ENCODE measurements around the gene FYN.

The FYN gene

DNA sequence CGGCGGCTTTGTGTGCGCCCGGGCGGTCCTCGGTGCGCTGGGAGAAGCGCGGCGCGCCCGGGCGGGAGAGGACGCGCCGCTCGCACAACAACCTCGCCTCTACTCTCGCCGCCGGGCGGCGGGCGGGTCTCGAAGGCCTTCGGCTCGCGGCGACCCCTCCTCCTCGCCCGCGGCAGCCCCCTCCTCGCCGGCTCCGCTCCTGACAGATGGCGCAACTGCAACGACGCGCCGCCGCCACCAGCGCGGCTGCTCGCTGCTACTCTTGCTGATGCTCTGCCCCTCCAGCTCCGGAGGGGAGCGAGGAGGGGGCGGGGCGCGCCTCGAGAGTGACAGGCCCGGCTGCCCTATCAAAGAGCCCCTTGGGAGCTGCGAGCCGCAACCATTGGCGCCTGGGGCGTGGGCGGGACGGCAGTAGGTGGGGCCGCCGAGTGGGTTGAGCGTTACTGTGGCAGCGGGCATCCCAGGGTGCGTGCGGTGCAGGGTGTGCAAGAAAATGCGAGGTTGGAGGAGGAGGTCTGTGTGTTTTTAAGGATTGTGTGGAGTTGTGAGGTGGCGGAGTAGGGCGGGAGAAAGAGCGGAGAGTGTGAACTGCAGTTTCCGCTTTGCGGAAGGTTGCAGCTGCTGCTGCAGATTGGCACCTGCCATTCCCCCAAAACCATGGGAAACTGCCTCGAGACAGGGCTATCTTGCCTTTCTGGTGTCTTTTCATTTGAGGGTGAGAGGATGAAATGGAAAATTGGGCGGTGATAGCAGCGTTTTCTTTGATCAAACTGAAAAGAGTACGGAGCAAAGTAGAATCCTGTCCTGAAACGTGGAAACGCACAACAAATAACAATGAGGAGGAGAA, at the start of gene FYN:
TSS of gene FYN (minus strand) at position 275 of the 847 bp plus-strand sequence. CDS start 153,401 bp downstream, outside the sequence.
- peak; percentile 98 for DNase-seq (ENCODE audit: low read depth)
- peak within 1 kb of the TSS; percentile 76 for H3K4me3 ChIP-seq (ENCODE audit: low read depth, low read length)
- TF ChIP-seq, protein P1, sequence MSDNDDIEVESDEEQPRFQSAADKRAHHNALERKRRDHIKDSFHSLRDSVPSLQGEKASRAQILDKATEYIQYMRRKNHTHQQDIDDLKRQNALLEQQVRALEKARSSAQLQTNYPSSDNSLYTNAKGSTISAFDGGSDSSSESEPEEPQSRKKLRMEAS (IDR thresholded peaks at IDR 0.05; ENCODE audit: low read depth, low read length), result peak; percentile 42; the same call in 1 of the 2 replicates
- no peak for TF ChIP-seq POLR2A (IDR thresholded peaks at IDR 0.05; ENCODE audit: extremely low read depth, insufficient read length)
- TF ChIP-seq, protein P2, sequence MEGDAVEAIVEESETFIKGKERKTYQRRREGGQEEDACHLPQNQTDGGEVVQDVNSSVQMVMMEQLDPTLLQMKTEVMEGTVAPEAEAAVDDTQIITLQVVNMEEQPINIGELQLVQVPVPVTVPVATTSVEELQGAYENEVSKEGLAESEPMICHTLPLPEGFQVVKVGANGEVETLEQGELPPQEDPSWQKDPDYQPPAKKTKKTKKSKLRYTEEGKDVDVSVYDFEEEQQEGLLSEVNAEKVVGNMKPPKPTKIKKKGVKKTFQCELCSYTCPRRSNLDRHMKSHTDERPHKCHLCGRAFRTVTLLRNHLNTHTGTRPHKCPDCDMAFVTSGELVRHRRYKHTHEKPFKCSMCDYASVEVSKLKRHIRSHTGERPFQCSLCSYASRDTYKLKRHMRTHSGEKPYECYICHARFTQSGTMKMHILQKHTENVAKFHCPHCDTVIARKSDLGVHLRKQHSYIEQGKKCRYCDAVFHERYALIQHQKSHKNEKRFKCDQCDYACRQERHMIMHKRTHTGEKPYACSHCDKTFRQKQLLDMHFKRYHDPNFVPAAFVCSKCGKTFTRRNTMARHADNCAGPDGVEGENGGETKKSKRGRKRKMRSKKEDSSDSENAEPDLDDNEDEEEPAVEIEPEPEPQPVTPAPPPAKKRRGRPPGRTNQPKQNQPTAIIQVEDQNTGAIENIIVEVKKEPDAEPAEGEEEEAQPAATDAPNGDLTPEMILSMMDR (IDR thresholded peaks at IDR 0.05; ENCODE audit: low read depth, low read length), result no peak

DNA sequence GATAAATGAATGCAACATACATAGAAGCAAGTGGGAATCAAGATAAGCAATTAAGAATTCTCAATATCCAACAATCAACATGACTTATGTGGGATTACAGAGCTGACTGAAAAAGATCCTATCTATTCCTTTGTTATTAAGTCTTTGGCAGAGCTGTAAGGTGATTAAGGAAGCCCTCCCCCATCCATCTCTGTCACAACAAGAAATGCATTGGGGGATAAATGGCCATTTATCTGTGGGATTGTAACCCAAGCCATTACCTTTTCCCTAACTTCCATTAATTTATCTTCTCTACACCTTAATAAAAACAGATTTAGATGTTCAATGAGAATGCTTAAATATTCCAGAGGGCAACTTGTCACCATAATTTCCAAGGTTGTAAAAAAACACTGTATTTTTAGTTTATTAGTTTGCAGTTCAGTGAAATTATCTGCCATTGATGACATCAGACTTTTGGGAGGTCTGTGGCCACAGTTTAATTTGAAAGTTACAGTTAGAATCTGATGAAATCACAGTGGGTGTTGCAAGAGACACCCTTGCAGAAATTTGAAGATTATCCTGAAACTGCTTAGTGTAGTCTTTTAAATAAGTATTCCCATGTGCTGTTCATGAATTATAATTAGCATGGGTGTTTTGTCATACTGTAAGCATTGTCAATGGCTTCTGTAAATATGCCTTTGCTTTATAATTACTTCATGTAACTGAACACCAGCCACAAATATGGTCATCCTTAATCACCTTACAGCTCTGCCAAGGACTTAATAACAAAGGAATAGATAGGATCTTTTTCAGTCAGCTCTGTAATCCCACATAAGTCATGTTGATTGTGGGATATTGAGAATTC, 49.4 kb upstream of the FYN start:
- no peak overlapping the region for H3K4me3 ChIP-seq (ENCODE audit: low read depth, low read length)
- TF ChIP-seq, protein P1 (IDR thresholded peaks at IDR 0.05; ENCODE audit: low read depth, low read length), result no peak
- TF ChIP-seq, protein P2 (IDR thresholded peaks at IDR 0.05; ENCODE audit: low read depth, low read length), result no peak
- TF ChIP-seq MYC (IDR thresholded peaks at IDR 0.05; ENCODE audit: low read depth, low read length) (no peak), POLR2A (IDR thresholded peaks at IDR 0.05; ENCODE audit: extremely low read depth, insufficient read length) (no peak)
- peak; percentile 84 for DNase-seq (ENCODE audit: low read depth)

DNA sequence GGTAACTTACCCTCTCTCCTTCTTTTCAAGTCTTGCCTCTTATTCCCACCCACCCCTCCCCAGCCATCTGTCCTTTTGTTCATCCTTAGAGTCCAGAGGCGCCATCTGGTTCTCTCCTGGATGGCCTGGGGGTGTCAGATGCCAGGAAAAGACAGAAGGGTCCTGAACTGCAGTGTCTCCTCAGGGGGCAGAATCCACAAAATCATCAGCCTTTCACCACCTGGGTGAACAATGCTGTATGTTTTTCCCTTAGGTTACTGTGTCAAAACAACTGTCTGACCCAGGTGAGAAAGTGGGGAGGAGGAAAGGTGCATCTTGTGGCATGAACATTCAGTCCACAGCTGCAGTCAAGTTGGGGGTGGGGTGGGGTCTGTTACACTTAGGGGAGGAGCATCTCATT, 47.9 kb upstream of the FYN start:
- TF ChIP-seq, protein P2 (IDR thresholded peaks at IDR 0.05; ENCODE audit: low read depth, low read length), result no peak
- TF ChIP-seq, protein P1 (IDR thresholded peaks at IDR 0.05; ENCODE audit: low read depth, low read length), result no peak
- TF ChIP-seq POLR2A (IDR thresholded peaks at IDR 0.05; ENCODE audit: extremely low read depth, insufficient read length) (no peak), MYC (IDR thresholded peaks at IDR 0.05; ENCODE audit: low read depth, low read length) (no peak)
- no peak overlapping the region for H3K4me3 ChIP-seq (ENCODE audit: low read depth, low read length)
- no peak for DNase-seq (ENCODE audit: low read depth)

DNA sequence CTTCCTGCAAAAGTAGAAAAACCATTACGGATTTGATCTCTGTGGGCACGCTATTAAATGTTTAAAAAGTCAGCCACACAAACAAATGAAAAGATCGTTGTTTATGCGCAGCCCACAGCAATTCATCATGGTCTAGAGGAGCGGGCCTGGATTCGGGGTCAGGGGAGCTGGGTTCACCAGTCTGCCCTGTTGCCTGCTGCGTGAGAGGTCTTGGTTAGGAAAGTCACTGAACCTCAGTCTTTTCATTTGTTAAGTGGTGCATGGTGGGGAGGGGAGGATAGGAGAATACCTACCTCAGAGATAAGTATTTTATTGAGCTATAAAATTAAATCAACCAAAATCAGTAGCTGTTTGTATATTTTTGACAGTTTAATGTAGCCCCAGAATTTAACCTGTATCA, 47.3 kb upstream of the FYN start:
- no peak for TF ChIP-seq MYC (IDR thresholded peaks at IDR 0.05; ENCODE audit: low read depth, low read length)
- TF ChIP-seq, protein P2 (IDR thresholded peaks at IDR 0.05; ENCODE audit: low read depth, low read length), result no peak
- TF ChIP-seq POLR2A (IDR thresholded peaks at IDR 0.05; ENCODE audit: extremely low read depth, insufficient read length), result no peak
- TF ChIP-seq, protein P1 (IDR thresholded peaks at IDR 0.05; ENCODE audit: low read depth, low read length), result no peak
- DNase-seq (ENCODE audit: low read depth), result no peak
- H3K4me3 ChIP-seq (ENCODE audit: low read depth, low read length), result no peak overlapping the region

GRCh38 chr6:111918825-111919224, 45.6 kb upstream of the FYN start:
- no peak overlapping the region for H3K4me3 ChIP-seq (ENCODE audit: low read depth, low read length)
- no peak for TF ChIP-seq POLR2A (IDR thresholded peaks at IDR 0.05; ENCODE audit: extremely low read depth, insufficient read length)
- TF ChIP-seq, protein P2 (IDR thresholded peaks at IDR 0.05; ENCODE audit: low read depth, low read length), result no peak
- TF ChIP-seq MYC (IDR thresholded peaks at IDR 0.05; ENCODE audit: low read depth, low read length), result no peak
- TF ChIP-seq, protein P1 (IDR thresholded peaks at IDR 0.05; ENCODE audit: low read depth, low read length), result no peak
- peak; percentile 81 for DNase-seq (ENCODE audit: low read depth)
